H1 (cell line): ENCODE measurements around the gene SLC36A2.
"Not testable (repeated sequence)": the region's sequence is repeated elsewhere in the genome, so short reads cannot be mapped to it uniquely, and the experiment has no call there.

ENCODE experiments used
- JUND ChIP-seq: IDR thresholded peaks from 2 replicates; pipeline ENCODE4 v1.6.1; 2011; ENCODE audit warnings: mild to moderate bottlenecking, improper control_type of control experiment, low read length
- POLR2A ChIP-seq, 2 experiments: IDR thresholded peaks; 1 replicate in 1 of 2; 2 replicates in 1 of 2; pipeline ENCODE4 v1.6.1; 2011; ENCODE audit warnings: low read depth in 2 of 2, low read length in 2 of 2, mild to moderate bottlenecking in 2 of 2; ENCODE audit errors: control extremely low read depth in 1 of 2
- YY1 ChIP-seq: IDR thresholded peaks from 2 replicates; pipeline ENCODE4 v1.6.1; 2011; ENCODE audit warnings: low read depth, mild to moderate bottlenecking, low read length
- TF ChIP-seq, protein P1 (sequence below): IDR thresholded peaks from 2 replicates; pipeline ENCODE4 v1.6.1; 2012; ENCODE audit warnings: inconsistent platforms
- TF ChIP-seq, protein P2 (sequence below), 3 experiments: IDR thresholded peaks; 1 replicate in 2 of 3; 2 replicates in 1 of 3; pipeline versions ENCODE4 v1.5.1 to v1.6.1; 2011; ENCODE audit warnings: low read length in 3 of 3, mild to moderate bottlenecking in 3 of 3, inconsistent platforms in 2 of 3, low read depth in 1 of 3, moderate library complexity in 1 of 3; ENCODE audit not compliant: insufficient read depth in 1 of 3; ENCODE audit errors: control extremely low read depth in 1 of 3

DNA sequence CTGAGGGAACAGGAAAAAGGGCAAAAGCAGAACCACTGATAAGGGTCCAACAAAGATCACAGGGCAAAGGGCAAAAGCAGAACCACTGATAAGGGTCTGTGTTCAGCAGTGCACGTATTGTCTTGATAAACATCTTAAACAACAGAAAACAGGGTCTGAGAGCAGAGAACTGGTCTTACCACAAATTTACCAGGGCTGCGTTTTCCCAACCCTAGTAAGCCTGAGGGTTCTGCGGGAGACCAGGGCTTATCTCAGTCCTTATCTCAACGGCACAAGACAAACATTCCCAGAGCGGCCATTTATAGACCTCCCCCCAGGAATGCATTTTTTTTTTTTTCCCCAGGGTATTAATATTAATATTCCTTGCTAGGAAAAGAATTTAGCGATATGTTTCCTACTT, 19.7 kb upstream of the SLC36A2 start:
- not testable (repeated sequence) for TF ChIP-seq JUND; YY1; POLR2A (IDR thresholded peaks at IDR 0.05; ENCODE audit: control extremely low read depth in 1 of 2, low read depth in 2 of 2, low read length in 2 of 2)
- TF ChIP-seq, protein P1, sequence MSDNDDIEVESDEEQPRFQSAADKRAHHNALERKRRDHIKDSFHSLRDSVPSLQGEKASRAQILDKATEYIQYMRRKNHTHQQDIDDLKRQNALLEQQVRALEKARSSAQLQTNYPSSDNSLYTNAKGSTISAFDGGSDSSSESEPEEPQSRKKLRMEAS, result not testable (repeated sequence)
- TF ChIP-seq, protein P2, sequence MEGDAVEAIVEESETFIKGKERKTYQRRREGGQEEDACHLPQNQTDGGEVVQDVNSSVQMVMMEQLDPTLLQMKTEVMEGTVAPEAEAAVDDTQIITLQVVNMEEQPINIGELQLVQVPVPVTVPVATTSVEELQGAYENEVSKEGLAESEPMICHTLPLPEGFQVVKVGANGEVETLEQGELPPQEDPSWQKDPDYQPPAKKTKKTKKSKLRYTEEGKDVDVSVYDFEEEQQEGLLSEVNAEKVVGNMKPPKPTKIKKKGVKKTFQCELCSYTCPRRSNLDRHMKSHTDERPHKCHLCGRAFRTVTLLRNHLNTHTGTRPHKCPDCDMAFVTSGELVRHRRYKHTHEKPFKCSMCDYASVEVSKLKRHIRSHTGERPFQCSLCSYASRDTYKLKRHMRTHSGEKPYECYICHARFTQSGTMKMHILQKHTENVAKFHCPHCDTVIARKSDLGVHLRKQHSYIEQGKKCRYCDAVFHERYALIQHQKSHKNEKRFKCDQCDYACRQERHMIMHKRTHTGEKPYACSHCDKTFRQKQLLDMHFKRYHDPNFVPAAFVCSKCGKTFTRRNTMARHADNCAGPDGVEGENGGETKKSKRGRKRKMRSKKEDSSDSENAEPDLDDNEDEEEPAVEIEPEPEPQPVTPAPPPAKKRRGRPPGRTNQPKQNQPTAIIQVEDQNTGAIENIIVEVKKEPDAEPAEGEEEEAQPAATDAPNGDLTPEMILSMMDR (IDR thresholded peaks at IDR 0.05; ENCODE audit: control extremely low read depth in 1 of 3, insufficient read depth in 1 of 3, low read depth in 1 of 3, low read length in 3 of 3), result not testable (repeated sequence)
